B cell (primary cell): ENCODE data around the gene GYG2. TPM values are rescaled to one million over a fixed set of nuclear protein-coding genes. Genes with fewer than 3 reads are reported as not detected.

Experiments used
- ATAC-seq: fragments of 200-7000 bp; cut with Tn5 transposase; one replicate; pipeline ENCODE4 v1.10.0; 2021; ENCODE audit warnings: low read depth, mild to moderate bottlenecking, moderate number of reproducible peaks, moderate library complexity
- CTCF ChIA-PET: fragments of 350-600 bp; sonication (Branson Sonifier 250); formaldehyde crosslinking; loops from one replicate; lab custom pipeline; 2021; ENCODE audit warnings: antibody characterized with exemption, inconsistent platforms; lab: Charles Lee
- POLR2A ChIA-PET: fragments of 350-600 bp; sonication (Branson Sonifier 250); formaldehyde crosslinking; loops from one replicate; lab custom pipeline; 2021; ENCODE audit warnings: antibody characterized with exemption; lab: Charles Lee
- DNase-seq: peaks from one replicate; pipeline ENCODE4 v3.0.0; 2013
- H2AFZ ChIP-seq: 2 replicates; pipeline ENCODE4 v1.6.1; 2012; ENCODE audit warnings: mild to moderate bottlenecking, low read depth, low read length; ENCODE audit not compliant: insufficient read depth, poor library complexity, severe bottlenecking
- H3K27ac ChIP-seq, 2 donors: 1 replicate in 1 of 2; 2 replicates in 1 of 2; pipeline ENCODE4 v1.5.1; 2012 to 2013; ENCODE audit warnings: low read length in 2 of 2, mild to moderate bottlenecking in 2 of 2, moderate library complexity in 1 of 2
- H3K27me3 ChIP-seq, 4 experiments: fragments of 200-600 bp in 1 of 4; sonication (generic) in 1 of 4; replicated peaks in 1 of 4; 1 replicate in 2 of 4; 2 replicates in 2 of 4; pipeline versions ENCODE4 v1.6.1 to v1.7.0; 2013 to 2016; ENCODE audit warnings: low read length in 3 of 4, mild to moderate bottlenecking in 2 of 4, mixed read lengths in 1 of 4, moderate library complexity in 1 of 4; ENCODE audit not compliant: insufficient read depth in 4 of 4, control insufficient read depth in 3 of 4; ENCODE audit errors: control extremely low read depth in 1 of 4
- H3K36me3 ChIP-seq, 2 experiments: replicated peaks in 1 of 2; 1 replicate in 1 of 2; 2 replicates in 1 of 2; pipeline versions ENCODE4 v1.6.1 to v1.7.1; 2013; ENCODE audit warnings: low read length in 1 of 2; ENCODE audit not compliant: insufficient read depth in 2 of 2, control insufficient read depth in 1 of 2; ENCODE audit errors: control extremely low read depth in 1 of 2, extremely low read depth in 1 of 2
- H3K4me1 ChIP-seq, 2 donors: fragments of 200-600 bp in 1 of 2; sonication (generic) in 1 of 2; 1 replicate in 1 of 2; 2 replicates in 1 of 2; pipeline versions ENCODE4 v1.5.1 to v1.6.1; 2013 to 2017; ENCODE audit warnings: low read length in 2 of 2; ENCODE audit not compliant: control insufficient read depth in 2 of 2, insufficient read depth in 2 of 2
- H3K4me2 ChIP-seq: replicated peaks from 2 replicates; pipeline ENCODE3; 2012; ENCODE audit warnings: mild to moderate bottlenecking, low read depth, low read length; ENCODE audit not compliant: poor library complexity, severe bottlenecking
- H3K4me3 ChIP-seq, 5 experiments: fragments of 200-600 bp in 1 of 5; sonication (generic) in 1 of 5; 1 replicate in 3 of 5; 2 replicates in 2 of 5; pipeline versions ENCODE4 v1.5.1 to v1.7.0; 2011 to 2016; ENCODE audit warnings: low read length in 4 of 5, mild to moderate bottlenecking in 4 of 5, low read depth in 2 of 5, control low read depth in 1 of 5, moderate library complexity in 1 of 5; ENCODE audit not compliant: insufficient read depth in 1 of 5; ENCODE audit errors: control extremely low read depth in 1 of 5, extremely low read depth in 1 of 5
- H3K79me2 ChIP-seq: fragments of 200-600 bp; sonication (generic); one replicate; pipeline ENCODE4 v1.6.0; 2016; ENCODE audit warnings: low read length; ENCODE audit not compliant: control insufficient read depth, insufficient read depth
- H3K9ac ChIP-seq: fragments of 200-600 bp; sonication (generic); 2 replicates; pipeline ENCODE4 v1.6.1; 2017; ENCODE audit warnings: mild to moderate bottlenecking, low read length, moderate library complexity
- H3K9me3 ChIP-seq, 3 donors: one replicate each; pipeline versions ENCODE4 v1.6.1 to v1.7.1; 2013; ENCODE audit warnings: low read length in 2 of 3; ENCODE audit not compliant: control insufficient read depth in 2 of 3, insufficient read depth in 1 of 3; ENCODE audit errors: control extremely low read depth in 1 of 3
- H4K20me1 ChIP-seq: 2 replicates; pipeline ENCODE4 v1.6.0; 2012; ENCODE audit warnings: mild to moderate bottlenecking, low read length; ENCODE audit not compliant: insufficient read depth, control insufficient read depth, poor library complexity, severe bottlenecking
- H3K27ac Mint-ChIP-seq: one replicate; pipeline ENCODE4 v1.8.0; 2021; ENCODE audit warnings: mixed read lengths
- H3K27me3 Mint-ChIP-seq: one replicate; pipeline ENCODE4 v1.8.0; 2021; ENCODE audit warnings: mixed read lengths
- H3K4me1 Mint-ChIP-seq: one replicate; pipeline ENCODE4 v1.8.0; 2021; ENCODE audit warnings: mixed read lengths
- H3K4me3 Mint-ChIP-seq: one replicate; pipeline ENCODE4 v1.8.0; 2021; ENCODE audit warnings: mixed read lengths
- H3K9me3 Mint-ChIP-seq: one replicate; pipeline ENCODE4 v1.8.0; 2022; ENCODE audit warnings: mixed read lengths; ENCODE audit not compliant: insufficient read depth
- EZH2 ChIP-seq: IDR thresholded peaks from 2 replicates; pipeline ENCODE4 v1.6.1; 2012; ENCODE audit warnings: borderline replicate concordance, low read depth, mild to moderate bottlenecking, moderate library complexity, low read length; ENCODE audit not compliant: insufficient read depth, poor library complexity, severe bottlenecking
- WGBS: methylation state at CpG from one replicate; pipeline ENCODE4 v1.1.5; 2013; ENCODE audit warnings: missing lambda C conversion rate; ENCODE audit not compliant: insufficient coverage; 5-methylcytosine and 5-hydroxymethylcytosine counted together
- intact Hi-C: fragments of 100-400 bp; cut with micrococcal nuclease; formaldehyde crosslinking; loops from one replicate; pipeline ENCODE4 v1.10.0; 2022
- polyA plus RNA-seq: library from polyadenylated mRNA; depleted of rRNA; stranded (reverse); fragments of >200 nt; gene quantifications from 2 replicates; pipeline ENCODE4 v1.2.3, GENCODE V29; 2012
- total RNA-seq, 2 donors: library from RNA; stranded (reverse); fragments of 120-200 nt in 1 of 2; gene quantifications; 1 replicate in 1 of 2; 2 replicates in 1 of 2; pipeline versions ENCODE4 v1.2.3 to v1.2.4, GENCODE V29; 2013 to 2022
- TF ChIP-seq, protein P1 (sequence below): fragments of 200-600 bp; IDR thresholded peaks from one replicate; pipeline ENCODE4 v1.8.0; 2022; ENCODE audit warnings: antibody characterized with exemption, mild to moderate bottlenecking

The GYG2 gene
- total and polyA plus RNA-seq, 2 donors (not counting 1 experiment from before 2014, with no cell fraction given) = not detected

DNA sequence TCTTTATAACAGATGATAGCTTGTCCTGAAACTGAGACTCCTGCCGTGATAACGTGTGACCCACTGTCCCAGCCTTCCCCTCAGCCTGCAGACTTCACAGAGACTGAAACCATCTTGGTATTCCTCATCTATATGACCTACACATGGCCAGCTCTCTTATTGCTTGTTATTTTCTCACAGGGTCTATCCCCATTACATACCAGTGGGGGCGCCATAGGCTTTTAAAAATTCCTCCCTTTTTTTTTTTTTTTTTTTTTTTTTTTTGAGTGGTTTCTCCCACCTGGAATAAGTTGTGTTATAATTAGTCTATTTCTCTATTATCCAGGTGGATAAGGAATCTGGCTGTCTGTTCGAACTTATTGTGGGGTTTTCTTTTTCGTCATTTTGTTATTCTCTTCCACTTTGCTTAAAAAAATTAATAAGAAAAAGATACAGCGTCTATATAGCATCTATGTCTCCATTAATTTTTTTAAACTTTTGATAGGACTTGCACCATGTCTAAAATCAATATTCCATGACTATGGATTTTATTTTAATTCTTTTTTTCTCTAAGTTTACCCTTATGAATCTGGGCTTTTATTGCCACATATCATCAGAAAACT is 47.2 kb downstream of the GYG2 start:
- Histone ChIP-seq H3K9me3 (no peaks in the 10 kb centered on the region), H3K4me1 (no peaks in the 10 kb centered on the region), H3K4me2 (no peak overlapping the region), H3K36me3 (no peaks in the 10 kb centered on the region), H3K4me3 (no peak overlapping the region), H4K20me1 (no peaks in the 10 kb centered on the region), H3K79me2 (no peaks in the 10 kb centered on the region), H3K9ac (no peak overlapping the region), H3K27me3 (no peaks in the 10 kb centered on the region), H2AFZ (no peak overlapping the region), H3K27ac (no peak overlapping the region)
- H3K9me3 Mint-ChIP-seq = no peaks in the 10 kb centered on the region
- H3K27me3 Mint-ChIP-seq = peaks cover 9% of the 10 kb centered on the region
- intact Hi-C loops = no loop called here
- no CpG with 5 or more reads among the region's 6 CpGs for WGBS
- no peaks in the 10 kb centered on the region for H3K4me1 Mint-ChIP-seq
- ChIA-PET CTCF (interaction anchor here (0.6 kb wide), 1 partner anchor 13 kb away, joined by 3 read pairs; no protein-coding TSS in a partner anchor), POLR2A (interaction anchor here (0.5 kb wide), 1 partner anchor 788 kb away, joined by 4 read pairs; no protein-coding TSS in a partner anchor)
- no peak overlapping the region for H3K4me3 Mint-ChIP-seq
- TF ChIP-seq, protein P1, sequence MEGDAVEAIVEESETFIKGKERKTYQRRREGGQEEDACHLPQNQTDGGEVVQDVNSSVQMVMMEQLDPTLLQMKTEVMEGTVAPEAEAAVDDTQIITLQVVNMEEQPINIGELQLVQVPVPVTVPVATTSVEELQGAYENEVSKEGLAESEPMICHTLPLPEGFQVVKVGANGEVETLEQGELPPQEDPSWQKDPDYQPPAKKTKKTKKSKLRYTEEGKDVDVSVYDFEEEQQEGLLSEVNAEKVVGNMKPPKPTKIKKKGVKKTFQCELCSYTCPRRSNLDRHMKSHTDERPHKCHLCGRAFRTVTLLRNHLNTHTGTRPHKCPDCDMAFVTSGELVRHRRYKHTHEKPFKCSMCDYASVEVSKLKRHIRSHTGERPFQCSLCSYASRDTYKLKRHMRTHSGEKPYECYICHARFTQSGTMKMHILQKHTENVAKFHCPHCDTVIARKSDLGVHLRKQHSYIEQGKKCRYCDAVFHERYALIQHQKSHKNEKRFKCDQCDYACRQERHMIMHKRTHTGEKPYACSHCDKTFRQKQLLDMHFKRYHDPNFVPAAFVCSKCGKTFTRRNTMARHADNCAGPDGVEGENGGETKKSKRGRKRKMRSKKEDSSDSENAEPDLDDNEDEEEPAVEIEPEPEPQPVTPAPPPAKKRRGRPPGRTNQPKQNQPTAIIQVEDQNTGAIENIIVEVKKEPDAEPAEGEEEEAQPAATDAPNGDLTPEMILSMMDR = peak; percentile 33
- TF ChIP-seq EZH2 = no peak
- DNase-seq (no peak), ATAC-seq (no peak)
- H3K27ac Mint-ChIP-seq = no peak overlapping the region

DNA sequence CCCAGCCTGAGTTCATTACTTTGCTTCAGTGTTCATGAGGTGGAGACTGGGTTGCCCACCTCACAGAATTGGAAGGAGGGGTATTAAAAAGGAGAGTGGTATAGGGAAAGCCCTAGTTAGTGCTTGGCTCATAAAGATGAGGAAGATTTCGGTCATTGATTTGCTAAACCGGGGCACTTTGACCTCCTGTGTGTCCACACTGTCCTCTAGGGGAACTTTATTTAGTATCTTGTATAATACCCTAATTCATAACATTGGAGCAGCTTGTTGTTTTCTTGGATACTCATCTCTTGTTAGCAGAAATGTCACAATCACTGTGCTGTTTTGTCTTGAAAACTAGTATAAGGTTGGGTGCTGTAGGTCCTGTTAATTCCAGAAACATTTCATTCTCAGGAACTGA is 49.8 kb downstream of the GYG2 start:
- Mint-ChIP-seq H3K4me1 (no peaks in the 10 kb centered on the region), H3K27me3 (peaks cover 6% of the 10 kb centered on the region), H3K4me3 (no peak overlapping the region), H3K9me3 (no peaks in the 10 kb centered on the region), H3K27ac (no peak overlapping the region)
- ChIA-PET POLR2A (no interaction called here), CTCF (no interaction called here)
- no peaks in the 10 kb centered on the region for H3K9me3 ChIP-seq
- H3K79me2 ChIP-seq = no peaks in the 10 kb centered on the region
- H3K36me3 ChIP-seq = no peaks in the 10 kb centered on the region
- no peaks in the 10 kb centered on the region for H3K4me1 ChIP-seq
- DNase-seq = no peak
- H3K27me3 ChIP-seq = no peaks in the 10 kb centered on the region
- no peak overlapping the region for H3K27ac ChIP-seq
- no peaks in the 10 kb centered on the region for H4K20me1 ChIP-seq
- H3K4me3 ChIP-seq = no peak overlapping the region
- no peak for TF ChIP-seq EZH2
- TF ChIP-seq, protein P1 = no peak
- no peak overlapping the region for H2AFZ ChIP-seq
- no peak for ATAC-seq
- H3K9ac ChIP-seq = no peak overlapping the region
- intact Hi-C loops = no loop called here
- H3K4me2 ChIP-seq = no peak overlapping the region
- WGBS = no CpG with 5 or more reads among the region's 2 CpGs
